COLO668 (cell line): ENCODE measurements around the gene TIE1.

Experiments used
- DNase-seq: peaks from one replicate; lab custom pipeline; 2025; ENCODE audit not compliant: unreplicated experiment; lab: John Stamatoyannopoulos, UW

The TIE1 gene

DNA sequence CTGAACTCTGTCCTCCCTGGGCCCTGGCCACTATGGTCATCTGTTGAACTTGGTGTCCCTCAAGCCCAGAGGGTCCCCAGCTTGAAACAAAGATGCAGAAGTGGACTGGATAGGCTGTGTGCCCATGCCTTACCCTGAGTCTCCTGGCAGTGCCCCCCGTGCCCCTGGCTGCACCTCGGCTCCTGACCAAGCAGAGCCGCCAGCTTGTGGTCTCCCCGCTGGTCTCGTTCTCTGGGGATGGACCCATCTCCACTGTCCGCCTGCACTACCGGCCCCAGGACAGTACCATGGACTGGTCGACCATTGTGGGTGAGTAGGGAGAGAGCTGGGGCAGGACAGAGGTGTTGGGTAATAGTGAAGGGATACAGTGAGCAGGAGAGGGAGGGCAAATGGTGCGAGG, 10.7 kb downstream of the TIE1 start:
- no peak for DNase-seq

DNA sequence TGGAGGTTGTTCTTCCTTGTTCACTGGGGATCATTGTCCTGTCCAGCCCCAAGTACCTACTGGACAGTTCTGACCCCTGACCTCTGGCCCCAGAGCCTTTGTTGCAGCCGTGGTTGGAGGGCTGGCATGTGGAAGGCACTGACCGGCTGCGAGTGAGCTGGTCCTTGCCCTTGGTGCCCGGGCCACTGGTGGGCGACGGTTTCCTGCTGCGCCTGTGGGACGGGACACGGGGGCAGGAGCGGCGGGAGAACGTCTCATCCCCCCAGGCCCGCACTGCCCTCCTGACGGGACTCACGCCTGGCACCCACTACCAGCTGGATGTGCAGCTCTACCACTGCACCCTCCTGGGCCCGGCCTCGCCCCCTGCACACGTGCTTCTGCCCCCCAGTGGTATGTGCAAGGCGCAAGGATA, 11.4 kb downstream of the TIE1 start:
- no peak for DNase-seq

DNA sequence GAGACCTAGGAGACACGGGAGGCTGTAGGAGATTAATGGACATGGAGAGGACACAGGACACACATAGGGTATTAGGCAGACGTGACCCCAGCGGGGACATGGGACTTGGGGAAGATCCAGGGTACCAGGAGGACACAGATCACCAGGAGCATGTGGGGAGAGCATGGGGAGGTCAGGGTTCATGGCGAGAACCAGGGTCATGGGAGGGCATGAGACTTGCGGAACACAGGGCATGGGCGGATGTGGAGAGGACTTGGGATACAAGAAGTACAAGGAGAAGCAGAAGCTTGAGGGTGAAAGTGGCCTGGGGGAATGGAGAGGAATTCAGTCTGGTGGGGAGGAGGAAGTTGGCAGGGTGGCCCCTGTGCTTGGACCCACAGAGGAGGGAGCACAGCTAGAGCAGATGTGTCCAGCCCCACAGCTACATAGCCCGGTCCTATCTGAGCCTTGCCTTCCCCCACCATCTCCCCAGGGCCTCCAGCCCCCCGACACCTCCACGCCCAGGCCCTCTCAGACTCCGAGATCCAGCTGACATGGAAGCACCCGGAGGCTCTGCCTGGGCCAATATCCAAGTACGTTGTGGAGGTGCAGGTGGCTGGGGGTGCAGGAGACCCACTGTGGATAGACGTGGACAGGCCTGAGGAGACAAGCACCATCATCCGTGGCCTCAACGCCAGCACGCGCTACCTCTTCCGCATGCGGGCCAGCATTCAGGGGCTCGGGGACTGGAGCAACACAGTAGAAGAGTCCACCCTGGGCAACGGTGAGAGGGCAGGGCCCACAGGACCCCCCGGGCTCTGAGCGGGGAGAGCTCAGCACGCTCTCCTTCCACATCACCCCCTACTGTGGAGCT, 12.1 kb downstream of the TIE1 start:
- DNase-seq = no peak

DNA sequence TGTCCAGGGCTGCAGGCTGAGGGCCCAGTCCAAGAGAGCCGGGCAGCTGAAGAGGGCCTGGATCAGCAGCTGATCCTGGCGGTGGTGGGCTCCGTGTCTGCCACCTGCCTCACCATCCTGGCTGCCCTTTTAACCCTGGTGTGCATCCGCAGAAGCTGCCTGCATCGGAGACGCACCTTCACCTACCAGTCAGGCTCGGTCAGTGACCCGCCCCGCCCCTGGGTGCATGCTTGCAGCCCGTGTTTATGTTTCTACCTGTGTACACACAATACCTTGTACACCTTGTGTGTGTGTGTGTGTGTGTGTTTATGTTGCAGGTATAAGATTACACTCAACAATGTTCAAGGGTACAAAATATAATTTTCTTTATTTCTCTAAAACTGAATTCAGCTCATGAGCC, 13.0 kb downstream of the TIE1 start:
- DNase-seq = peak; percentile 65

DNA sequence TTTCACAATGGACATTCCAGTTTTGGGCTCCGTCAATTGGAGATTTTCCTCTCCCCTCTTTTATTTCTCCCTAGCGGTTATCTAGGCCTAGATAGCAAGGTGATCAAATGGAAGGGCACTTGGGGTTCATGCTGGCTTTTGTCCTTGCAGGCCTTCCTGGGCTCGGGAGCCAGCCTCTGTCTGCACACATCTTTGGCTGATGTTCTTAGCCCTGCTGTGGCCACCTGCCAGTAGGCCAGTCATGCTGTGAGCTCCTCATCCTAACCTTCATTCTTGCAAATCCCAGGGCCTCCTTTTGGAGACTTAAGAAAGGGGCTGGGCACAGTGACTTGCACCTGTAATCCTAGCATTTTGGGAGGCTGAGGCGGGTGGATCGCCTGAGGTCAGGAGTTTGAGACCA, 13.5 kb downstream of the TIE1 start:
- no peak for DNase-seq

DNA sequence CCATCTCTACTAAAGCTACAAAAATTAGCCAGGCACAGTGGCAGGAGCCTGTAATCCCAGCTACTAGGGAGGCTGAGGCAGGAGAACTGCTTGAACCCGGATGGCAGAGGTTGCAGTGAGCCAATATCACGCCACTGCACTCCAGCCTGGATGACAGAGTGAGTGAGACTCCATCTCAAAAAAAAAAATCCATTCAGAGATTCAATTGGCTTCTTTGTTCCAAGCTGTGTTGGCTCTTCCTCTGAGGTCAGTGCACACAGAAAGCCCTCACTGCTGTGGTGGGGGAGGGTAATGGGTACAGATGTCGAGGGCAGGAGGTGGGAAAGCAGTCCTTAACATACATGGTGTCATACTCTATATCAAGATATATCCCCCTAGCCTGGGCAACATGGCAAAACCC, 14.7 kb downstream of the TIE1 start:
- DNase-seq = no peak

DNA sequence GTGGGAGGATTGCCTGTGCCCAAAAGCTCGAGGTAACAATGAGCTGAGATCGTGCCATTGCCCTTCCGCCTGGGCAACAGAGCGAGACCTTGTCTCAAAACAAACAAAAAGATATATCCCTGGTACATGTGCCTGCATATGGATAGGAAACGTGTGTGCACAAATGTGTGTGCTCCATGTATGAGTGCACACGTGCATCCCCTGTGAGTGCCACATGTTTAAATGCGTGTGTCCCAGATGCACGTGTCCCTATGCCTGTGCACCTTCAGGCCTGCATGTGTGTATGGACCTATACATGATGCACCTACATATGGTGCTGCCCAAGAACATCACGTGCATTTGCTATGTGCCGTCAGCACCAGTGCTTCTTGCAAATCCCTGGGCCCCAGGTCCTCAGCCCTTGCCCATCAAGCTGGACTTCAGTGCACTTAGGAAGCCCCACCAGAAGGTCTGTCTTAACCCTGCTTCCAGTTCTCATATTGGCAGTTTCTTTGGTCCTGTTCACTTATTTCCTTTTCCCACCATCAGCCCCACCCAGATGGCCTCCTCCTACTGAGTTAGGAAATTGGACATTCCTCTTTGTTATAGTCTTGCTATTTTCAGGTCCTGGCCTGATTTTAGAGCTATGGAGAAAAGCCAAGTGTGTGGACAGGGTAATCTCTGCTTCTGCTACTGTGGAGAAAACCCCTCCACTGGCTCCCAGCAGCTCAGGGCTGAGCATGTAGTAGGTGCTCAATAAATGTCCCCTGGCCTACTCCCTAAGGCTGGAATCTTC, 15.4 kb downstream of the TIE1 start:
- DNase-seq = no peak

DNA sequence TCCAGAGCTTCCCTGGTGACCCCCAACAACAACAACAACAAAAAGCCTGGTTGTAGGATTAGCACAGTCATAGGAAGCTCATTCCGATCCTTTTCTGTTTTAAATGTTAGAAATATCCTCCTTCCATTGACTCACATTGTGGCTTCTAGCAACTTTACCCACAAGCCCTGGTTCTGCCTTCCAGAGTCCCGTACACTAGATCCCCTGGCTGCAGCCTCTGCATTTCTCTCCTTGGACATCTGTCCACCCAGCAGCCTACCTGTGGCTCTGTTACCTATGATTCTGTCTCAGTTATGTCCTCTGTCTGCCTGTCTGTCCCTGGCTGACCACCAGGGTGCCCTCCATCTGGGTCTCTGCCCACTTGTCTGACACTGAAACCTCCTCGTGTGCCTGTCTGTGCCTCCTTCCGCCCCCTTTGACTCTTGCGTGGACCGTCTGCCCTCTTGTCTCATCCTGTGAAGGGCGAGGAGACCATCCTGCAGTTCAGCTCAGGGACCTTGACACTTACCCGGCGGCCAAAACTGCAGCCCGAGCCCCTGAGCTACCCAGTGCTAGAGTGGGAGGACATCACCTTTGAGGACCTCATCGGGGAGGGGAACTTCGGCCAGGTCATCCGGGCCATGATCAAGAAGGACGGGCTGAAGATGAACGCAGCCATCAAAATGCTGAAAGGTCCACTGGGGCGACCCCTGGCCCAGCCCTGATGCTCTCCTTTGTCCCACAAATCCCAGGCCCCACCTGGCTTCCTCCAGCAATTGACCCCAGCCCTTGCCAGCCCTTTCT, 16.1 kb downstream of the TIE1 start:
- no peak for DNase-seq

DNA sequence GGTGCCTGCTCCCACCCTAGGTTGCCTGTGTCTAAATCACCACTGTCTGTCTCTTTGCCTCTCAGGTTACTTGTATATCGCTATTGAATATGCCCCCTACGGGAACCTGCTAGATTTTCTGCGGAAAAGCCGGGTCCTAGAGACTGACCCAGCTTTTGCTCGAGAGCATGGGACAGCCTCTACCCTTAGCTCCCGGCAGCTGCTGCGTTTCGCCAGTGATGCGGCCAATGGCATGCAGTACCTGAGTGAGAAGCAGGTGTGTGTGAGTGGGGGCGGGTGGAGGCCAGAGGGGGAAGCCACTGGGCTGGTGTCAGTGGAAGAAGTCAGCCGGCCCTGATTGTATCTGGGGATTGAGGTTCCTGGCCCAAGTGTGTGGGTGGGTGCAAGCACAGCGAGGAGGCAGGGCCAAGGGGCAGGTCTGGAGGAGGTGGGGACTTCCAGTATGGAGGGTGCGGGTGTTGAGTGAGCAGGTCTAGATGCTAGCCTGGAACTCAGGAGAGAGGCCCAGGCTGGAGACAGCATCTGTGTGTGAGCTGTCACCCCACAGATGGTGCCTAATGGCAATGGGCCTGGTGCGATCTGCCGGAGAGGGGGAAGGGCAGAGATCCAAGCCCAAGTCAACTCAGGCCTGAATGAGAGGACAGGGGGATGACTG, 17.2 kb downstream of the TIE1 start:
- no peak for DNase-seq

DNA sequence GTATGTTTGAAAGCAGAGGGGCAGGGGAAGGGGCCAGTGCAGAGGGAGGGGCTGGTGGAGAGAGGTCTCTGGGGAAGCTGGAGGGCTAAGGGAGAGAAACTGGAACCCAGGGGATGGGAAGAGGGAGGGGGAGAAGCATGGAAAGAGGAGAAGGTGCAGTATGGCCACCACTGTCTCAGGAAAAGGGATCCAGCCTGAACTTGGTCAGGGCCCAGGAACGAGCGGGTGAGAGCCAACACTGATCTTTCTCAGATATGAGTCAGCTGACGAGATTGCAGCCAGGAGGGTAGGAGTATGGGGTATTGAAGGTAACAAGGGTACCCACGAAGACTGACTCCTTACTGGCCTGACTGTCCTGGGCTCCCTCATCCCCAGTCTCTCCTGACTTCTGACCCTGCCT, 18.0 kb downstream of the TIE1 start:
- no peak for DNase-seq

DNA sequence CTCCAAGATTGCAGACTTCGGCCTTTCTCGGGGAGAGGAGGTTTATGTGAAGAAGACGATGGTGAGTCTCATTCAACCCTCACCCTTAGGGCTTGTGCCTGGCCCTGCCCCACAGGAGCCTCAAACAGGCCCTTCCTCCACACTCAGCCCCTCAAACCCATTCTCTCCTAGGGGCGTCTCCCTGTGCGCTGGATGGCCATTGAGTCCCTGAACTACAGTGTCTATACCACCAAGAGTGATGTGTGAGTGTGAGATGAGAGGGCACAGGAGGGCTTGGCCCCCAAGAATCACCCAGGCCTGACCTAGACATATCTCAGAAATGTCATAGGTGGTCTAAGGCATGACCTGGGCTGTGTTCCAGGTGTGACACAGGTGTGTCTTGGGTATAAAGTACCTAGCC, 18.5 kb downstream of the TIE1 start:
- DNase-seq = no peak

DNA sequence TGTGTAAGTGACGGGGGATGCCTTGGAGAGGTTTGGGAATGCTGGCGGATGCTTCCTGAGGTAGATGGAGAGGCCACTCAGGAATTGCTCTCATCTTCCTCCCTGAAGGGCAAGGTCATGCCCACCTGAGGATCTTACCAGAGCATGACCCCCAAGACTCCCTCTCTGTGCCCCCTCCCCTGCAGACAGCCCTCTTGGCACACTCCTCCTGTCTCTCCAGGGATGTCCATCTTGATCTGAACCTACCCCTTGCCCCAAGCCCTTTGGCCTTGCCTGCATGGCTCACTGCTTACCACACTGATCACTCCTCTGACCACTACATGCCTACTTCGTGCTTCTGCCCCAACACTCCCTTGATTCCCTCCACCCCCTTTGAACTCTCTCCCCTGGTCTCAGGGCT, 19.0 kb downstream of the TIE1 start:
- no peak for DNase-seq

DNA sequence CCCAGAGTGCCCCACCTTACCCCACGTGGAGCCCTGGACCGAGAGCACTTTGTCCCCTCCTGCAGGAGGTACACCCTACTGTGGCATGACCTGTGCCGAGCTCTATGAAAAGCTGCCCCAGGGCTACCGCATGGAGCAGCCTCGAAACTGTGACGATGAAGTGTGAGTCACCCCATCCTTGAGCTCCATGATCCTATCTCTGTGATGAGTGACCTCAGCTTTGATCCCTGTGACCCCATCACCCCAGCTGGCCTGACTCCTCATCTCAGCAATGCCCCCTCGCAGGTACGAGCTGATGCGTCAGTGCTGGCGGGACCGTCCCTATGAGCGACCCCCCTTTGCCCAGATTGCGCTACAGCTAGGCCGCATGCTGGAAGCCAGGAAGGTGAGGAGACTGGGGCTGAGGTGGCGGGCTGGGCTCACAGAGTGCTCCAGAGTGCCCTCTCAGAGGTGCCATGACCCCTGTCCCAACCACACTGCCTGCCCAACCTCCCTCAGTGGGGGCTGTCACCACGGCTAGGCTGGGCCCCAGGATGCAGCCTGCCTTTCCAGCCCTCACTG, 20.6 kb downstream of the TIE1 start:
- no peak for DNase-seq

DNA sequence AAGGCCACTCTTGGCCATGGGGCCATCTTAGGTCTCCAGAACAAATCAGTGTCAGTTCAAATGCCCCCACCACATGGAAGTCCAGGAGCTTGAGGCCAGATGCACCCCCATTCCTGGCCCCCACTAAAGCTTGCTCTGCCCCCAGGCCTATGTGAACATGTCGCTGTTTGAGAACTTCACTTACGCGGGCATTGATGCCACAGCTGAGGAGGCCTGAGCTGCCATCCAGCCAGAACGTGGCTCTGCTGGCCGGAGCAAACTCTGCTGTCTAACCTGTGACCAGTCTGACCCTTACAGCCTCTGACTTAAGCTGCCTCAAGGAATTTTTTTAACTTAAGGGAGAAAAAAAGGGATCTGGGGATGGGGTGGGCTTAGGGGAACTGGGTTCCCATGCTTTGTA, 21.7 kb downstream of the TIE1 start:
- no peak for DNase-seq

DNA sequence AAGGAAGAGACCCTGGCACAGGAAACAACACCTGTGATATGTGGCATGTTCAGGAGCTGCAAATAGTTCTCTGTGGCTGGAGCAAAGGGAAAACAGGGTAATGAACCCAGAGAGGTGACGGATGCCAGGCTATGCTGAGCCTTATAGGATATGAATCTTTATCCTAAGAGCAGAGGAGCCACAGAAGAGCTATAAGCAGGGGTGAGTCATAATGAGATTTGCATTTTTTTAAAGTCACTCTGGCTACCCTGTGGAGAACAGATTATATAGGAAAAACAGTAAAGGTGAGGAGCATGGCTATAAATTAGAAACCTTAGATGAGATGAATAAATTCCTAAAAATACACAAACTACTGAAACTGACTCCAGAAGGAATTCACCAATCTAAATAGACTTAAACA, 24.0 kb downstream of the TIE1 start:
- DNase-seq = no peak

DNA sequence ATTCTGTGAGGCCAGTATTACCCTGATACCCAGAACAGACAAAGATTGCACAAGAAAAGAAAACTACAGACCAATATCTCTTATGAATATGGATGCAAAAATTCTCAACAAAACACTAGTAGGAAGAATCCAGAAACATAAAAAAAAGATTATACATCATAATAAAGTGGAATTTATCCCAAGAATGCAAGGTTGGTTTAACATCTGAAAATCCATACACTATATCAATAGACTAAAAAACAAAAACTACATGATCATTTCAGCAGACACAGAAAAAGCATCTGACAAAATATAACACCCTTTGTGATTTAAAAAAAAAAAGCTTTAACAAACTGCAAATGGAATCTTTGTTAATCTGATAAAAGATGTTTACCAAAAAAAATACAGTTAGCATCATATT, 24.6 kb downstream of the TIE1 start:
- DNase-seq = no peak

DNA sequence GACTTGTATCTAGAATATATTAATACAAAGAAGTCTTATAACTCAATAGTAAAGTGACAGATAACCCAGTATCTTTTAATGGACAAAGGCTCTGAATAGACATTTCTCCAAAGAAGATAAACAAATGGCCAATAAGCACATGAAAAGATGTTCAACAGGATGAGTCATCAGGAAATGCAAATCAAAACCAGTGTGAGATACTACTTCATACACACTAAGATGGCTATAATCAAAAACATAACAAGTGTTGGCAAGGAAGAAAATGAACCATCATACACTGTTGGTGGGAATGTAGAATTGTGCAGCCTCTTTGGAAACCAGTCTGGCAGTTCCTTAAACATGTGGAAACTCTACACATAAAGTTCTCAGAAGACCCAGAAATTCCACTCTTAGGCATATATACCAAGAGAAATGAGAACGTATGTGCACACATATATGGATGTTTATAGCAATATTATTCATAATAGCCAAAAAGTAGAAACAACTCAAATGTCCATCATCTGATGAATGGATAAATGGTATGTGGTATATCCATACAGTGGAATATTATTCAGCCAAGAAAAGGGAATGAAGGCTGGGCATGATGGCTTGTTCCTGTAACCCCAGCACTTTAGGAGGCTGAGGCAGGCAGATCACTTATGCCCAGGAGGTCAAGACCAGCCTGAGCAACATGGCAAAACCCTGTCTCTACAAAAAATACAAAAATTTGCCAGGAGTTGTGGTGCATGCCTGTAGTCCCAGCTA, 26.9 kb downstream of the TIE1 start:
- no peak for DNase-seq

DNA sequence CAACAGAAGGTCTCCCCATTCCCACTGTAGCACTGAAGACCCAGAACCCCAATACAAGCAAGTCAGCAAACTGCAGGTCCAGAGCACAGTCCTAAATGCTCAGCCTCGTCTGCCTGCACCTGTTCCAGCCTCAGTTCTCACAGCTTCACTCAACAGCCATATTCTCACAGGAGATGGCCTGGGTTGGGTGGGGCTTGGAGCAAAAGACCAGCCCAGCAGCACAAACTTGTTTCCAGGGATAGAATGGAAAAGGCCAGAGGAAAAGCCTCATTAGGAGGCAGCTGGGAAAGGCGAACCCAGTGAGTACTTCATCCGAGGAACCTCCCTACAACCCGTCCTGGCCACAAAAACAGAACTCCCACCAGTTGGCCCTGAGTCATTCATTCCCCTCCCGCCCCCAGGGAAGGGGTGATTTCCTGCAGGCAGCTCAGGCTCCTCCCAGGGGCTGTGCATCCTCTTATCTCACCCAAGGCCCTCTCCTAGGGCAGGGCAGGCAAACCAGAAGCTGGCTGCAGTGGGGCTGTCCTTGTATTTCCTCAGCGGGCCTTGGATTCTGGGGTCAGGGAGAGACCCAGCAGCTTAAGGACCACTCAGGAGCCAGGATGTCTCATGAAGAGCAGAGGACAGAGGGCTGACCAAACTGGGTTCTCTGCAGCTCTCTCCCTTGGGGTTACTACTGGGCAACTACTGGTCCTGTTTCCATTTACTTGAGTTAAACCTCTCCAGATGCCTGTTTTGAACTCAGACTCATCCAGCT, 29.4 kb downstream of the TIE1 start:
- DNase-seq = no peak

DNA sequence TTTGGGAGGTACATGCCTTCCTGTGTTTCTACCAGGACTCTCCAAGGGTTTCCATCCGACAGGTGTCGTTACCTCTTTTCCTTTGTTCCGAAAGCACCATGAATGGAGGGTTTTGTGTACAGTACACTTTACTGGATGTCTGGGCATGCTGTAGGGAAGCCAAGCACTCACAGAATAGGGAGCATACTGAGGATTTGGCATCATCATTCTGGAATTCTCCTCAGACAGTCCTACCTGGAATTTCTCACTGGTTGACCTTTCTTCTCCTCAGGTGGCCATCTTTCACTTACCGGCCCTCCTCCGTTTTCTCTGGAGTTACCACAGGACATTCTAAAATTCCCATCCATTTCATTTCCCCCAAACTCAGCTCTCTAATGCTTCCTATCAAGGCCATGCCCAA, 30.9 kb downstream of the TIE1 start:
- DNase-seq = no peak
